GM12873 (cell line): ENCODE data around the gene GRID2.
A peak's percentile ranks its signal among the peaks of the same experiment; 100 is the strongest.

ENCODE experiments used
- CTCF ChIP-seq: IDR thresholded peaks from 2 replicates; pipeline ENCODE4 v1.5.1; 2012; ENCODE audit warnings: low read depth, mild to moderate bottlenecking, moderate library complexity, low read length, control low read depth; ENCODE audit not compliant: insufficient read depth; ENCODE audit errors: missing control alignments

Gene GRID2

GRCh38 chr4:93764639-93765246, 1461.0 kb downstream of the GRID2 start:
- TF ChIP-seq CTCF: peak; percentile 65

- TF ChIP-seq CTCF: no peak
Measured at GRCh38 chr4:93767917-93768316, 1464.2 kb downstream of the GRID2 start.

- no peak for TF ChIP-seq CTCF
Measured at GRCh38 chr4:93770201-93770600, 1466.4 kb downstream of the GRID2 start.

GRCh38 chr4:93771640-93772411, 1468.1 kb downstream of the GRID2 start:
- no peak for TF ChIP-seq CTCF

GRCh38 chr4:93772858-93773257, 1469.1 kb downstream of the GRID2 start:
- no peak for TF ChIP-seq CTCF

- no peak for TF ChIP-seq CTCF
Measured at GRCh38 chr4:93775551-93775950, 1471.8 kb downstream of the GRID2 start.

GRCh38 chr4:93776386-93777080, 1472.8 kb downstream of the GRID2 start:
- TF ChIP-seq CTCF: no peak
